Keratinocyte (primary cell): ENCODE data around the gene ZNF492. TPM values are rescaled to one million over a fixed set of nuclear protein-coding genes. Genes with fewer than 3 reads are reported as not detected.

Source experiments
- DNase-seq: peaks from one replicate; pipeline ENCODE4 v3.0.0-alpha.2; 2011; ENCODE audit warnings: low read depth, missing footprints, low spot score
- FAIRE-seq: peaks from 2 replicates; lab custom pipeline; 2011; peaks lifted over from hg19 to GRCh38; lab: Jason Lieb, UNC
- H2AFZ ChIP-seq: 2 replicates; pipeline ENCODE4 v1.6.0; 2012; ENCODE audit warnings: low read length, control low read depth, inconsistent platforms; ENCODE audit not compliant: control insufficient read depth
- H3K27ac ChIP-seq: 2 replicates; pipeline ENCODE4 v1.5.1; 2011; ENCODE audit warnings: low read length; ENCODE audit not compliant: control insufficient read depth, insufficient read depth
- H3K27me3 ChIP-seq: 3 replicates; pipeline ENCODE4 v1.6.0; 2011; ENCODE audit warnings: low read length; ENCODE audit not compliant: control insufficient read depth, insufficient read depth; ENCODE audit errors: extremely low read depth
- H3K36me3 ChIP-seq, 2 experiments: 2 replicates in 1 of 2; 3 replicates in 1 of 2; pipeline ENCODE4 v1.5.1; 2011; ENCODE audit warnings: low read length in 2 of 2, mild to moderate bottlenecking in 1 of 2; ENCODE audit not compliant: control insufficient read depth in 2 of 2, insufficient read depth in 2 of 2; ENCODE audit errors: extremely low read depth in 1 of 2
- H3K4me1 ChIP-seq: 3 replicates; pipeline ENCODE4 v1.5.1; 2011; ENCODE audit warnings: low read length; ENCODE audit not compliant: control insufficient read depth, insufficient read depth; ENCODE audit errors: extremely low read depth
- H3K4me2 ChIP-seq: 3 replicates; pipeline ENCODE4 v1.6.0; 2011; ENCODE audit warnings: low read depth, low read length; ENCODE audit not compliant: control insufficient read depth, insufficient read depth; ENCODE audit errors: extremely low read depth
- H3K4me3 ChIP-seq, 3 experiments: fragments of 200-600 bp in 1 of 3; sonication (generic) in 1 of 3; 2 replicates in 2 of 3; 3 replicates in 1 of 3; pipeline ENCODE4 v1.5.1; 2011 to 2016; ENCODE audit warnings: low read length in 3 of 3, mild to moderate bottlenecking in 3 of 3, control low read depth in 2 of 3, inconsistent platforms in 1 of 3, low read depth in 1 of 3, mixed read lengths in 1 of 3, mixed run types in 1 of 3, moderate library complexity in 1 of 3; ENCODE audit not compliant: control insufficient read depth in 2 of 3, insufficient read depth in 2 of 3; ENCODE audit errors: extremely low read depth in 1 of 3
- H3K79me2 ChIP-seq: 2 replicates; pipeline ENCODE4 v1.6.0; 2012; ENCODE audit warnings: low read length; ENCODE audit not compliant: control insufficient read depth, insufficient read depth
- H3K9ac ChIP-seq: 3 replicates; pipeline ENCODE4 v1.6.0; 2011; ENCODE audit warnings: low read length; ENCODE audit not compliant: control insufficient read depth, insufficient read depth; ENCODE audit errors: extremely low read depth
- H3K9me1 ChIP-seq: 3 replicates; pipeline ENCODE4 v1.6.0; 2011; ENCODE audit warnings: low read length; ENCODE audit not compliant: control insufficient read depth, insufficient read depth; ENCODE audit errors: extremely low read depth
- H3K9me3 ChIP-seq: 2 replicates; pipeline ENCODE4 v1.5.1; 2012; ENCODE audit warnings: low read depth, low read length; ENCODE audit not compliant: control insufficient read depth
- H4K20me1 ChIP-seq: 3 replicates; pipeline ENCODE4 v1.6.0; 2011; ENCODE audit warnings: low read length; ENCODE audit not compliant: control insufficient read depth, insufficient read depth; ENCODE audit errors: extremely low read depth
- CTCF ChIP-seq, 3 experiments: IDR thresholded peaks in 1 of 3; conservative IDR thresholded peaks in 1 of 3; optimal IDR thresholded peaks in 1 of 3; 2 replicates in 2 of 3; 3 replicates in 1 of 3; pipeline versions ENCODE3 to v1.5.1; 2011; ENCODE audit warnings: low read length in 3 of 3, mild to moderate bottlenecking in 3 of 3, moderate library complexity in 2 of 3, control low read depth in 1 of 3, inconsistent platforms in 1 of 3; ENCODE audit not compliant: insufficient read depth in 2 of 3; ENCODE audit errors: extremely low read depth in 1 of 3
- EZH2 ChIP-seq: IDR thresholded peaks from one replicate; pipeline ENCODE4 v1.6.1; 2012; ENCODE audit warnings: inconsistent platforms, mild to moderate bottlenecking, low read length, moderate library complexity
- dilution Hi-C: fragments of 300-500 bp; cut with MboI; formaldehyde crosslinking; loops from one replicate; pipeline ENCODE4 v1.7.0; 2020; ENCODE audit warnings: low sequenced_read_pairs; ENCODE audit not compliant: extremely low pct_ligation_motif_present
- polyA plus RNA-seq, 5 experiments: library from polyadenylated mRNA; depleted of rRNA in 3 of 5; stranded (reverse) in 3 of 5; stranded (forward) in 1 of 5; unstranded in 1 of 5; fragments of >200 nt; gene quantifications; 1 replicate in 1 of 5; 2 replicates in 3 of 5; 3 replicates in 1 of 5; pipeline versions ENCODE4 v1.2.1 to v1.2.3, GENCODE V29; 2011 to 2012; ENCODE audit warnings: missing spikeins in 2 of 5, low read depth in 1 of 5, low replicate concordance in 1 of 5

Gene ZNF492
- polyA plus RNA-seq, 1 donor (not counting 4 experiments of a cell fraction or from before 2014, with no cell fraction given), result 0.43 TPM

GRCh38 chr19:22606954-22607652, 27.0 kb upstream of the ZNF492 start:
- Histone ChIP-seq H3K27me3 (no peaks in the 10 kb centered on the region), H3K36me3 (no peaks in the 10 kb centered on the region), H3K9ac (no peak overlapping the region), H3K9me3 (peaks cover 6% of the 10 kb centered on the region), H3K4me3 (no peak overlapping the region), H3K27ac (no peak overlapping the region), H3K4me1 (no peaks in the 10 kb centered on the region), H4K20me1 (no peaks in the 10 kb centered on the region), H3K9me1 (no peaks in the 10 kb centered on the region), H2AFZ (no peak overlapping the region), H3K79me2 (no peaks in the 10 kb centered on the region), H3K4me2 (no peak overlapping the region)
- dilution Hi-C loops, result no loop called here
- no peak for FAIRE-seq
- no peak for DNase-seq
- TF ChIP-seq CTCF (optimal IDR thresholded peaks at IDR 0.05 in 1 of 3, IDR thresholded peaks at IDR 0.05 in 1 of 3, conservative IDR thresholded peaks at IDR 0.05 in 1 of 3; ENCODE audit: extremely low read depth in 1 of 3, insufficient read depth in 2 of 3, low read length in 3 of 3) (no peak), EZH2 (no peak)

DNA sequence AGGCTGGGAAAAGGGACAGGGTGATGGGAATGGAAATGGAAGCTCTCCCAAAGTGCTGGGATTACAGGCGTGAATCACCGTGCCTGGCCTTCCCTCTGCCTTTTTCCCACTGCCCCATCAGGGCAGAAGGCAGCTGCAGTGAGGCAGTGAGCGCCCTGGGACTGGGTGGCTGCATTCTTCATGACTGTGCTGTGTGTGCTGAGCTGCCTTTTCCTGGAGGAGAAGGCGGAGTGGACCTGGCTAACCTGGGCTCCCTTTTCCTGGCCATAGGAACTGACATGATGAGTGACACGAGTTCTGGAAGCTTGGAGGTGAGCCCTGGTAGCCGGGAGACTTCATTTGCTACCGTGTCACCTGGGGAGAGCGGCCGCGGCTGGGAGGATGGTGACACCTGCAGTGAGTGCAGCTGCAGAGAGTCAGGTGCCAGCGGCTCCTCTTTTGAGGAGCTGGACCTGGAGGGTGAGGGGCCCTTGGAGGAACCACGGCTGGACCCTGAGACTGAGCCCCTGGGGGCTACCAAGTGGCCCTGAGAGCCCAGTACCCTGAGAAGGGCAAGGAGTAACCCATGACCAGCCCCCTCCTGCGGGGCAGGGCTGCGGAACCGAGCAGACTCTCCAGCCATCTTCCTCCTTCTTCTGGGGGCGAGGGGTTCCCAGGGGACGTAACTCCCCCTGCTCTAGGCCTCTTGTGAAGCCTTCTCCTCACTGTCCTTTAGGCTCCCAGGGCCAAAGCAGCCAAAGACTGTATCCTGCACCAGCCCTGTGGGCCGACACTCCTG, 26.3 kb upstream of the ZNF492 start:
- H3K27me3 ChIP-seq, result no peaks in the 10 kb centered on the region
- FAIRE-seq, result no peak
- no peak overlapping the region for H3K4me2 ChIP-seq
- no peaks in the 10 kb centered on the region for H3K4me1 ChIP-seq
- no peak for TF ChIP-seq EZH2
- TF ChIP-seq CTCF (optimal IDR thresholded peaks at IDR 0.05 in 1 of 3, IDR thresholded peaks at IDR 0.05 in 1 of 3, conservative IDR thresholded peaks at IDR 0.05 in 1 of 3; ENCODE audit: extremely low read depth in 1 of 3, insufficient read depth in 2 of 3, low read length in 3 of 3), result no peak
- H2AFZ ChIP-seq, result no peak overlapping the region
- no peaks in the 10 kb centered on the region for H3K9me1 ChIP-seq
- no peak overlapping the region for H3K9ac ChIP-seq
- no peaks in the 10 kb centered on the region for H4K20me1 ChIP-seq
- dilution Hi-C loops, result no loop called here
- H3K79me2 ChIP-seq, result no peaks in the 10 kb centered on the region
- H3K9me3 ChIP-seq, result peaks cover 8% of the 10 kb centered on the region
- no peaks in the 10 kb centered on the region for H3K36me3 ChIP-seq
- H3K27ac ChIP-seq, result no peak overlapping the region
- no peak overlapping the region for H3K4me3 ChIP-seq
- DNase-seq, result no peak
